Glutamatergic neuron (in vitro differentiated cells): ENCODE data around the gene SPZ1. TPM values are rescaled to one million over a fixed set of nuclear protein-coding genes. Genes with fewer than 3 reads are reported as not detected.
"Not testable (repeated sequence)": the region's sequence is repeated elsewhere in the genome, so short reads cannot be mapped to it uniquely, and the experiment has no call there.

Experiments used
- DNase-seq: peaks from one replicate; pipeline ENCODE4 v3.0.0; 2022
- H3K27ac Mint-ChIP-seq: one replicate; pipeline ENCODE4 v1.8.0; 2020; ENCODE audit warnings: mild to moderate bottlenecking, mixed read lengths, inconsistent platforms; ENCODE audit not compliant: unreplicated experiment
- H3K27me3 Mint-ChIP-seq: one replicate; pipeline ENCODE4 v1.8.0; 2020; ENCODE audit warnings: mild to moderate bottlenecking, moderate library complexity, mixed read lengths, inconsistent platforms; ENCODE audit not compliant: unreplicated experiment
- H3K36me3 Mint-ChIP-seq: one replicate; pipeline ENCODE4 v1.8.0; 2020; ENCODE audit warnings: mild to moderate bottlenecking, mixed read lengths, inconsistent platforms; ENCODE audit not compliant: unreplicated experiment
- H3K4me1 Mint-ChIP-seq: one replicate; pipeline ENCODE4 v1.8.0; 2020; ENCODE audit warnings: mild to moderate bottlenecking, low read depth, mixed read lengths, inconsistent platforms; ENCODE audit not compliant: unreplicated experiment
- H3K4me3 Mint-ChIP-seq: one replicate; pipeline ENCODE4 v1.8.0; 2020; ENCODE audit warnings: mild to moderate bottlenecking, mixed read lengths, inconsistent platforms; ENCODE audit not compliant: unreplicated experiment
- H3K9me3 Mint-ChIP-seq: one replicate; pipeline ENCODE4 v1.8.0; 2020; ENCODE audit warnings: mild to moderate bottlenecking, moderate library complexity, mixed read lengths, inconsistent platforms; ENCODE audit not compliant: unreplicated experiment
- long read RNA-seq: library from polyadenylated mRNA; unstranded; transcript quantifications from one replicate; pipeline ENCODE4 v2.0.0, GENCODE V29; 2020; ENCODE audit not compliant: unreplicated experiment
- total RNA-seq: library from RNA; stranded (reverse); fragmentation: NEBNext Ultra II Directional; extraction: Animal tissue kit (Norgen Biotek cat#: 25700); gene quantifications from one replicate; pipeline ENCODE4 v1.2.1, GENCODE V29; 2021; ENCODE audit not compliant: unreplicated experiment
- TF ChIP-seq, protein P1 (sequence below): fragments of 200-600 bp; sonication (generic); IDR thresholded peaks from one replicate; pipeline ENCODE4 v1.5.0; 2021; ENCODE audit not compliant: partially characterized antibody, unreplicated experiment

Gene SPZ1
- total RNA-seq: not detected
- long read RNA-seq: 0 reads

DNA sequence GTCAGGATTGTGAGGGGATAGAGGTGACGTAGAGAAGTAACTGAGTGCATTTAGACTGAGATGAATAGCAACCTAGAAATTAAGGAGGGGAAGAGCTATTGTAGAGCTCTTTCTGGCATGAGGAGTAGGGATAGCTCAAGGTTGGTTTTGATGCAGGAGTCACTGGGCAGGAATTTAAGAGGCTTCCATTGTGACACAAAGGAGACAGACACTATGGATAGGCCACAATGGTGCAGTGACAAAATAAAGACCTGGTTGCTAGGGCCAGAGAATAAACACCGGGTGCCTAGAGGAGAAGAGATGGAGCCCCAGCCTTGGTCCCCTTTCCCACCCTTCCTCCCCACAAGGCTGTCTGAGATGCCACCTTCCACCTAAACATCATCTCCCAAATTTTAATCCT, at the start of gene SPZ1:
SPZ1 (plus strand) TSS at position 301 of the 400 bp plus-strand sequence. CDS start 214 bp downstream, outside the sequence.
- Mint-ChIP-seq H3K4me1 (peaks cover 10% of the 10 kb centered on the region), H3K36me3 (peaks cover 12% of the 10 kb centered on the region), H3K4me3 (no peak within 1 kb of the TSS), H3K9me3 (peaks cover 3% of the 10 kb centered on the region), H3K27ac (no peak within 1 kb of the TSS), H3K27me3 (peaks cover 4% of the 10 kb centered on the region)
- TF ChIP-seq, protein P1, sequence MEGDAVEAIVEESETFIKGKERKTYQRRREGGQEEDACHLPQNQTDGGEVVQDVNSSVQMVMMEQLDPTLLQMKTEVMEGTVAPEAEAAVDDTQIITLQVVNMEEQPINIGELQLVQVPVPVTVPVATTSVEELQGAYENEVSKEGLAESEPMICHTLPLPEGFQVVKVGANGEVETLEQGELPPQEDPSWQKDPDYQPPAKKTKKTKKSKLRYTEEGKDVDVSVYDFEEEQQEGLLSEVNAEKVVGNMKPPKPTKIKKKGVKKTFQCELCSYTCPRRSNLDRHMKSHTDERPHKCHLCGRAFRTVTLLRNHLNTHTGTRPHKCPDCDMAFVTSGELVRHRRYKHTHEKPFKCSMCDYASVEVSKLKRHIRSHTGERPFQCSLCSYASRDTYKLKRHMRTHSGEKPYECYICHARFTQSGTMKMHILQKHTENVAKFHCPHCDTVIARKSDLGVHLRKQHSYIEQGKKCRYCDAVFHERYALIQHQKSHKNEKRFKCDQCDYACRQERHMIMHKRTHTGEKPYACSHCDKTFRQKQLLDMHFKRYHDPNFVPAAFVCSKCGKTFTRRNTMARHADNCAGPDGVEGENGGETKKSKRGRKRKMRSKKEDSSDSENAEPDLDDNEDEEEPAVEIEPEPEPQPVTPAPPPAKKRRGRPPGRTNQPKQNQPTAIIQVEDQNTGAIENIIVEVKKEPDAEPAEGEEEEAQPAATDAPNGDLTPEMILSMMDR: no peak
- DNase-seq: no peak

GRCh38 chr5:80270543-80270942, 49.3 kb upstream of the SPZ1 start:
- H3K27me3 Mint-ChIP-seq, DNase-seq, H3K36me3 Mint-ChIP-seq, H3K9me3 Mint-ChIP-seq, H3K27ac Mint-ChIP-seq, H3K4me3 Mint-ChIP-seq, H3K4me1 Mint-ChIP-seq: not testable (repeated sequence)

DNA sequence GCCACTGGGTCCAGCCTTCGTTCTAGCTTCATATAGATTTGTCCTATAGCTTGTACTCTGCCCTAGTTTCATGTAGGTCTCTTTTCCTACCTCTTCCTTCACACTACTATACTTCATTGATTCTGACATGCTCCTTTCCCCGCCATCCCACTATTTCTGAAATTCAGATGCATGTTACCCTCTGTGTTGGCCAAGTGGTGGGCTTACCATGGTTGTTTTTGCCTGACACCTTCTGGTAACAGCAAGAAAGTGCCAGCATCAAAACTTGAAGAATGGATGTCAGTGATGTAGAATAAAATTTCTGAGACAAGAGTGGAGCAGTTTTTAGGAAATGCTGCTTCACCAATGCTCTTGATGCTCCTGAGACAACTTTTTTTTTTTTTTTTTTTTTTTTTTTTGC, 44.5 kb upstream of the SPZ1 start:
- TF ChIP-seq, protein P1: no peak
- no peaks in the 10 kb centered on the region for H3K36me3 Mint-ChIP-seq
- H3K27ac Mint-ChIP-seq: no peak overlapping the region
- H3K4me3 Mint-ChIP-seq: no peak overlapping the region
- DNase-seq: no peak
- no peaks in the 10 kb centered on the region for H3K9me3 Mint-ChIP-seq
- no peaks in the 10 kb centered on the region for H3K27me3 Mint-ChIP-seq
- no peaks in the 10 kb centered on the region for H3K4me1 Mint-ChIP-seq

- DNase-seq: no peak
- Mint-ChIP-seq H3K36me3 (no peaks in the 10 kb centered on the region), H3K9me3 (no peaks in the 10 kb centered on the region), H3K27ac (no peak overlapping the region), H3K4me1 (no peaks in the 10 kb centered on the region), H3K4me3 (no peak overlapping the region), H3K27me3 (no peaks in the 10 kb centered on the region)
- TF ChIP-seq, protein P1: no peak
These were observed 43.6 kb upstream of the SPZ1 start for GRCh38 chr5:80276186-80276585.

- no peak overlapping the region for H3K4me3 Mint-ChIP-seq
- H3K27me3 Mint-ChIP-seq: no peaks in the 10 kb centered on the region
- no peak overlapping the region for H3K27ac Mint-ChIP-seq
- H3K9me3 Mint-ChIP-seq: no peaks in the 10 kb centered on the region
- TF ChIP-seq, protein P1: no peak
- no peaks in the 10 kb centered on the region for H3K36me3 Mint-ChIP-seq
- no peak for DNase-seq
- H3K4me1 Mint-ChIP-seq: no peaks in the 10 kb centered on the region
These were observed 42.6 kb upstream of the SPZ1 start for GRCh38 chr5:80277191-80277590.
